ENCODE measurements around the gene BCL2L12.
"Not testable (repeated sequence)": the region's sequence is repeated elsewhere in the genome, so short reads cannot be mapped to it uniquely, and the experiment has no call there.

Gene BCL2L12

GRCh38 chr19:49713236-49713845 is 47.6 kb downstream of the BCL2L12 start:
- no peak for DNase-seq

- DNase-seq = no peak
Measured at GRCh38 chr19:49716154-49716553, 50.4 kb downstream of the BCL2L12 start.

- no peak for DNase-seq
Measured at GRCh38 chr19:49718511-49718910, 52.8 kb downstream of the BCL2L12 start.

- no peak for DNase-seq
Measured at GRCh38 chr19:49718991-49719390, 53.3 kb downstream of the BCL2L12 start.

- not testable (repeated sequence) for DNase-seq
Measured at GRCh38 chr19:49719420-49719819, 53.7 kb downstream of the BCL2L12 start.

All from effector CD4-positive, alpha-beta T cell (primary cell).